Psoas muscle (tissue), 8 donors: ENCODE measurements around the gene ARHGEF3. TPM values are rescaled to one million over a fixed set of nuclear protein-coding genes. Genes with fewer than 3 reads are reported as not detected.
A peak's percentile ranks its signal among the peaks of the same experiment; 100 is the strongest.

Source experiments
- ATAC-seq, 4 donors: fragments of 200-7000 bp; cut with Tn5 transposase; one replicate each; pipeline ENCODE4 v1.9.1; 2020; ENCODE audit warnings: moderate library complexity in 3 of 4, mild to moderate bottlenecking in 2 of 4
- DNase-seq, 2 donors: peaks; one replicate each; pipeline ENCODE4 v3.0.0-alpha.2; 2020
- H3K27ac ChIP-seq: fragments of 200-600 bp; one replicate; pipeline ENCODE4 v1.8.0; 2022
- H3K27me3 ChIP-seq, 3 donors: fragments of 200-600 bp in 1 of 3; one replicate each; pipeline versions ENCODE4 v1.6.1 to v1.8.0; 2013 to 2022; ENCODE audit warnings: low read length in 2 of 3, mild to moderate bottlenecking in 2 of 3, moderate library complexity in 1 of 3; ENCODE audit not compliant: insufficient read depth in 3 of 3
- H3K36me3 ChIP-seq, 2 donors: fragments of 200-600 bp in 1 of 2; one replicate each; pipeline versions ENCODE4 v1.6.1 to v1.8.0; 2013 to 2022; ENCODE audit warnings: low read depth in 1 of 2, mild to moderate bottlenecking in 1 of 2, moderate library complexity in 1 of 2; ENCODE audit not compliant: insufficient read depth in 1 of 2
- H3K4me1 ChIP-seq: fragments of 200-600 bp; one replicate; pipeline ENCODE4 v1.8.0; 2022
- H3K4me3 ChIP-seq: fragments of 200-600 bp; one replicate; pipeline ENCODE4 v1.8.0; 2022; ENCODE audit warnings: mild to moderate bottlenecking
- H3K9me3 ChIP-seq: fragments of 200-600 bp; one replicate; pipeline ENCODE4 v1.8.0; 2022
- WGBS, 3 donors: extraction: QIAGEN DNeasy Blood & Tissue Kit; methylation state at CpG; one replicate each; pipeline versions ENCODE4 v1.1.6 to v1.1.7; 2013; 5-methylcytosine and 5-hydroxymethylcytosine counted together
- intact Hi-C, 2 donors: fragments of 100-400 bp; cut with DNase I; formaldehyde crosslinking; loops; one replicate each; pipeline versions ENCODE4 v1.11.0 to v1.14.2; 2022
- polyA plus RNA-seq, 3 donors: library from polyadenylated mRNA; stranded (reverse); fragments of 200-250 nt; gene quantifications; one replicate each; pipeline ENCODE4 v1.2.3, GENCODE V29; 2013
- total RNA-seq, 4 donors: library from RNA; stranded (reverse); fragmentation: NEBNext Ultra II Directional in 2 of 4; extraction: Animal tissue kit (Norgen Biotek cat#: 25700) in 2 of 4; gene quantifications; one replicate each; pipeline versions ENCODE4 v1.2.1 to v1.2.4, GENCODE V29; 2021 to 2023
- TF ChIP-seq, protein P1 (sequence below): fragments of 200-600 bp; IDR thresholded peaks from one replicate; pipeline ENCODE4 v1.8.0; 2022; ENCODE audit warnings: antibody characterized with exemption
- donor health status: healthy with polysubstance abuse.
- donor health status: DM: no; HTN: no; CAD: no; lungs with moderate emphysema.
- donor health status: Bipolar disorder and iron deficiency.
- donor health status: healthy.
- donor health status: DM: yes; HTN: yes; CAD: no.
- donor health status: DM: no; HTN: no; CAD: no.
- donor health status: DM: no; HTN: no; CAD: no.
- donor health status: DM: yes; HTN: yes; CAD: no.

Gene ARHGEF3
- total and polyA plus RNA-seq, 7 donors, result 4.6 to 10.4 (median 6.3) TPM

DNA sequence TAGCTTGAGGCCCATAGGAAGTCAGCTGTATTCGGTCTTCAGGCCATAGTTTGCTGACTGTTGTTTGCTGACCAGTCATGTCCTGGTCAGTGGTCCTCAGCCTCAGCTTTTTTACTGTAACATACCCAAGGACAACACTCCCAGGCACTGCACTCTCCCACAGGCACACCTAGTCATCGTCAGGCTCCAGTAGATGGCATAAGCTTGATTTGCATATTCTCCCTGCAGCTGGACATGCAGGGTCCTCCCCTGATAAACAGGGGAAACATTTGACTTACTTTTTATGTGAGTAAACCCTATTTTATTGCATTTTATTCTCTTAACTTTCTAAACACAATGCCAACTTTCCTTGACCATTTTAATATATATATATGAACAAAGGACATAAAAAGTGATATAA is 22.9 kb downstream of the ARHGEF3 start:
- TF ChIP-seq, protein P1, sequence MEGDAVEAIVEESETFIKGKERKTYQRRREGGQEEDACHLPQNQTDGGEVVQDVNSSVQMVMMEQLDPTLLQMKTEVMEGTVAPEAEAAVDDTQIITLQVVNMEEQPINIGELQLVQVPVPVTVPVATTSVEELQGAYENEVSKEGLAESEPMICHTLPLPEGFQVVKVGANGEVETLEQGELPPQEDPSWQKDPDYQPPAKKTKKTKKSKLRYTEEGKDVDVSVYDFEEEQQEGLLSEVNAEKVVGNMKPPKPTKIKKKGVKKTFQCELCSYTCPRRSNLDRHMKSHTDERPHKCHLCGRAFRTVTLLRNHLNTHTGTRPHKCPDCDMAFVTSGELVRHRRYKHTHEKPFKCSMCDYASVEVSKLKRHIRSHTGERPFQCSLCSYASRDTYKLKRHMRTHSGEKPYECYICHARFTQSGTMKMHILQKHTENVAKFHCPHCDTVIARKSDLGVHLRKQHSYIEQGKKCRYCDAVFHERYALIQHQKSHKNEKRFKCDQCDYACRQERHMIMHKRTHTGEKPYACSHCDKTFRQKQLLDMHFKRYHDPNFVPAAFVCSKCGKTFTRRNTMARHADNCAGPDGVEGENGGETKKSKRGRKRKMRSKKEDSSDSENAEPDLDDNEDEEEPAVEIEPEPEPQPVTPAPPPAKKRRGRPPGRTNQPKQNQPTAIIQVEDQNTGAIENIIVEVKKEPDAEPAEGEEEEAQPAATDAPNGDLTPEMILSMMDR, result no peak
- no peaks in the 10 kb centered on the region for H3K36me3 ChIP-seq
- intact Hi-C loops, result no loop called here
- H3K27me3 ChIP-seq, result no peaks in the 10 kb centered on the region
- H3K27ac ChIP-seq, result no peak overlapping the region
- no peak for ATAC-seq
- no peaks in the 10 kb centered on the region for H3K9me3 ChIP-seq
- no peak overlapping the region for H3K4me3 ChIP-seq
- 77 to 93% (median 82%) methylated on average over 2 of the region's 2 CpGs for whole genome bisulfite sequencing, 3 donors
- peaks cover 35% of the 10 kb centered on the region for H3K4me1 ChIP-seq
- no peak for DNase-seq

DNA sequence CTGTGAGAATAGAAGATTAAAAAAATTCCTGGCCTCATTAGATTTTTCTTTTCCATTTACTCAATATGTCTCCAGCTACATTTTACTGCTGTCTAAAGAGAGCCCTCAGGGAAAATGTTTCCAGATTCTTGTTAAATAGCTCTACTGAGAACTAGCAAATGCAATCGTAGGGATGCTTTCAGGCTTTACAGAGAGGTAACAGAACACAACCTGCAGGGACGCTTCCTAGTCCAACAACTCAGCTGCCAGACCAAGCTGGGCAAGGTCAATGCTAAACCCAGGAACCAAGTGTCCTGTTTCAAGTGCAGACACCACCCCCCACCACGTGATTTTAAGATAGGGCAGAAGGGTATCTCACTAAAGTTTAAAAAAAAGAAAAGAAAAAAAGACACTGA is 25.2 kb downstream of the ARHGEF3 start:
- Histone ChIP-seq H3K4me1 (peaks cover 11% of the 10 kb centered on the region), H3K4me3 (no peak overlapping the region), H3K27me3 (no peaks in the 10 kb centered on the region), H3K9me3 (no peaks in the 10 kb centered on the region), H3K27ac (peak overlapping the region; percentile 21), H3K36me3 (peaks cover 0 to 19% of the 10 kb centered on the region in 2 donors)
- TF ChIP-seq, protein P1, result no peak
- DNase-seq, result no peak
- WGBS, 3 donors, result 22 to 45% (median 30%) methylated on average over 3 of the region's 3 CpGs
- intact Hi-C loops, result no loop called here
- peak in 1 of 4 donors; percentile 50 for ATAC-seq

DNA sequence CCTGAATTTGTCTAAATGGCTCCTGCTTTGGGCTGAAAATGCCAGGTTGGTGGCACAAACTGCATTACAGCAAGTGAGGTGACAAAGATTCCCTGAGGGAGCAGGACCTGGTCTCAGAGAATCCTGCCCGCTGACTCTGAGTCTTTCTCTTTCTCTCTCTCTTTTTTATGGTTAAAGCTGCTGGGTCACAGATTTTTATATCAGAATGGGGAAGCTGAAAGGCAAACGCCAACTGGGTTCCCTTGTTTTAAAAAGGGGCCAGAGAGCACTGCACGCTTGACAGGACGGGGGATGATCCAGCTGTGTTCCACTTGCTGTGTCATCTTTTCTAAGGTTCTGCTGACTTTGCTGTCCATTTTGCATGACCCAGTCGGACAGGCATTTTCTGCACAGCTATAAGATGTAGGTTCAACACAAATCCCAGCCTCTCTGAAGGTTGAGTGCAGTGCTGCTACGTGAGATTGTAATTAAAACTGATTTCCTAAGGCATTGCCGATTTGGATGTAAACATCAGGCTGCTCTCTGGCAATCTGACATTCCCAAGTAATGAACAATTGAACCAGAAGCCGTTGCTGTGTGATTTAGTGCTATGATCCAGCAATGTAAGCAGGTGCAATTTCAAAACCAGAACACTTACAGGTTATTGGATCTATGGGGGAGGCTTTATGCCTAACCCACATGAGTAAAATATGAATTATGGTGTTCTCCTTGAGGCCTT is 25.8 kb downstream of the ARHGEF3 start:
- Histone ChIP-seq H3K4me1 (peaks cover 9% of the 10 kb centered on the region), H3K9me3 (no peaks in the 10 kb centered on the region), H3K27me3 (no peaks in the 10 kb centered on the region), H3K27ac (peak overlapping the region; percentile 21), H3K36me3 (peaks cover 0 to 22% of the 10 kb centered on the region in 2 donors), H3K4me3 (no peak overlapping the region)
- DNase-seq (no peak), ATAC-seq (peak in 2 of 4 donors; percentile 37 to 48)
- intact Hi-C loops, result no loop called here
- WGBS, 3 donors, result 29 to 59% (median 38%) methylated on average over 8 of the region's 8 CpGs
- TF ChIP-seq, protein P1, result no peak

DNA sequence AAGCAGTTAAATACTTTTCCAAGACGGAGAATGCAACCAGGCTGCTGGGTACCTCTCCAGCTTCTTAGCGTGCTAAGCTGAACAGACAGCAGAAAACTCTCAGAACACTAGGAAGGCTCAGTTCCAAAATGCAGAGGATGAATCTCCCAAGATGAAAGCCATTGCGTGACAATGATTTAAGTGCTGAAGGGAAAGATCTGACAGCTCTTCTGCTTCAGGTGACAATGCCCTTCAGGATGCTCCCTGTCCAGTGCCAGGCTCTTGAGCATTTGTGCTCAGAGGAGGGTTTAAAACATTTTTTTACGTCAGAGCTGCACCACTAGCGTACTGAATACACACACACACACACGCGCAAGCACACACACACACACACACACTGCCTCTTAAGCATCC is 26.3 kb downstream of the ARHGEF3 start:
- ATAC-seq (peak in 1 of 4 donors; percentile 27), DNase-seq (no peak)
- Histone ChIP-seq H3K4me3 (no peak overlapping the region), H3K27ac (no peak overlapping the region), H3K36me3 (peaks cover 0 to 22% of the 10 kb centered on the region in 2 donors), H3K27me3 (no peaks in the 10 kb centered on the region), H3K9me3 (no peaks in the 10 kb centered on the region), H3K4me1 (peaks cover 9% of the 10 kb centered on the region)
- WGBS, 3 donors, result 60 to 82% (median 69%) methylated on average over 7 of the region's 7 CpGs
- TF ChIP-seq, protein P1, result no peak
- intact Hi-C loops, result no loop called here

DNA sequence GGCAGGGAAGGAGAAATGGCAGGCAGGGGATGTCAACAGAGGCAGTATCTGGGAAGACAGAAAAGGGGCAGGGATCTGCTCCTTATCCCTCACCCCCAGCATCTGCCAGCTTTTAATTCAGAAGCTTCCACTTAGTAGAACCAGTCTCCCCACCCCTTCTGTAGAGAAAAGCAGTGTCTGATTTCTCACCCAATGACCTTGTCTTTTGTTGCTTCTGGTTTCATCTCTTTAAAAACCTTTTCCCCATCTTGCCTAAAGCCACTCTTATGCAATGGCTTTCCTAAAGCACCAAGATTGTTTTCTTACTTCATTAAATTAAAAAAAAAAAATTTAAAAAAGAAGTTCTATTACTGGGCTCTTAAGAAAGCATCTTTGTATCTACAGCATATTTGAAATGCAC is 27.8 kb downstream of the ARHGEF3 start:
- Histone ChIP-seq H3K27ac (no peak overlapping the region), H3K4me1 (peaks cover 17% of the 10 kb centered on the region)
- ATAC-seq, result no peak

More for the DNA sequence above, 27.8 kb downstream of the ARHGEF3 start:
- intact Hi-C loops, result no loop called here
- no peaks in the 10 kb centered on the region for H3K27me3 ChIP-seq
- H3K36me3 ChIP-seq, result peaks cover 0 to 22% of the 10 kb centered on the region in 2 donors
- no peaks in the 10 kb centered on the region for H3K9me3 ChIP-seq
- H3K4me3 ChIP-seq, result no peak overlapping the region
- DNase-seq, result no peak
- TF ChIP-seq, protein P1, result no peak
